ENCODE measurements around the gene KCNN4. TPM values are rescaled to one million over a fixed set of nuclear protein-coding genes. Genes with fewer than 3 reads are reported as not detected.

Gene KCNN4
- total RNA-seq, 1 donor from 2014 or later: 6.4 TPM

GRCh38 chr19:43762814-43763213 is 18.0 kb downstream of the KCNN4 start:
- no peak overlapping the region for H3K27ac Mint-ChIP-seq
- no peaks in the 10 kb centered on the region for H3K27me3 Mint-ChIP-seq (ENCODE audit: low read depth)
- no peaks in the 10 kb centered on the region for H3K36me3 Mint-ChIP-seq
- TF ChIP-seq CTCF (IDR thresholded peaks at IDR 0.05; ENCODE audit: unreplicated experiment): no peak
- peaks cover 7% of the 10 kb centered on the region for H3K4me1 Mint-ChIP-seq
- no peak overlapping the region for H3K4me3 Mint-ChIP-seq
- no peaks in the 10 kb centered on the region for H3K9me3 Mint-ChIP-seq
- no peak for DNase-seq (ENCODE audit: low spot score in 2 of 2, unreplicated experiment in 2 of 2)

GRCh38 chr19:43760941-43761340 is 19.8 kb downstream of the KCNN4 start:
- Mint-ChIP-seq H3K9me3 (no peaks in the 10 kb centered on the region), H3K27me3 (ENCODE audit: low read depth) (no peaks in the 10 kb centered on the region), H3K4me3 (no peak overlapping the region), H3K4me1 (peaks cover 12% of the 10 kb centered on the region), H3K27ac (no peak overlapping the region), H3K36me3 (no peaks in the 10 kb centered on the region)
- TF ChIP-seq CTCF (IDR thresholded peaks at IDR 0.05; ENCODE audit: unreplicated experiment): no peak
- no peak for DNase-seq (ENCODE audit: low spot score in 2 of 2, unreplicated experiment in 2 of 2)

- Mint-ChIP-seq H3K4me3 (no peak overlapping the region), H3K9me3 (no peaks in the 10 kb centered on the region), H3K27ac (peak overlapping the region; percentile 4), H3K36me3 (no peaks in the 10 kb centered on the region), H3K4me1 (peaks cover 19% of the 10 kb centered on the region), H3K27me3 (ENCODE audit: low read depth) (no peaks in the 10 kb centered on the region)
- TF ChIP-seq CTCF (IDR thresholded peaks at IDR 0.05; ENCODE audit: unreplicated experiment): no peak
- DNase-seq (ENCODE audit: low spot score in 2 of 2, unreplicated experiment in 2 of 2): no peak
These were observed 21.3 kb downstream of the KCNN4 start for GRCh38 chr19:43759515-43759914.

- no peaks in the 10 kb centered on the region for H3K27me3 Mint-ChIP-seq (ENCODE audit: low read depth)
- peaks cover 12% of the 10 kb centered on the region for H3K36me3 Mint-ChIP-seq
- H3K9me3 Mint-ChIP-seq: no peaks in the 10 kb centered on the region
- peaks cover 33% of the 10 kb centered on the region for H3K4me1 Mint-ChIP-seq
- peak; percentile 69 to 84 for DNase-seq (ENCODE audit: low spot score in 2 of 2, unreplicated experiment in 2 of 2)
- H3K27ac Mint-ChIP-seq: peak overlapping the region; percentile 100
- peak overlapping the region; percentile 94 for H3K4me3 Mint-ChIP-seq
- no peak for TF ChIP-seq CTCF (IDR thresholded peaks at IDR 0.05; ENCODE audit: unreplicated experiment)
These were observed 25.4 kb downstream of the KCNN4 start for GRCh38 chr19:43755256-43755801.

- Mint-ChIP-seq H3K27me3 (ENCODE audit: low read depth) (no peaks in the 10 kb centered on the region), H3K36me3 (peaks cover 16% of the 10 kb centered on the region), H3K27ac (peak within 1 kb of the TSS; percentile 100), H3K4me1 (peaks cover 33% of the 10 kb centered on the region), H3K9me3 (no peaks in the 10 kb centered on the region), H3K4me3 (peak within 1 kb of the TSS; percentile 94)
- TF ChIP-seq CTCF (IDR thresholded peaks at IDR 0.05; ENCODE audit: unreplicated experiment): no peak
- peak; percentile 98 to 99 for DNase-seq (ENCODE audit: low spot score in 2 of 2, unreplicated experiment in 2 of 2)
These were observed 26.1 kb downstream of the KCNN4 start, which contains the start of gene SMG9 for GRCh38 chr19:43754503-43755255. TSS of gene SMG9 (minus strand) at chr19:43754962. CDS start at chr19:43750741, 4,221 bp downstream.

All from mesothelial cell of epicardium (in vitro differentiated cells).